Neural cell (in vitro differentiated cells): ENCODE measurements around the gene KIN.

ENCODE experiments used
- EZH2 ChIP-seq: fragments of 200-600, 300-800 bp; shearing (Covaris generic), sonication (generic); IDR thresholded peaks from 2 replicates; pipeline ENCODE4 v1.6.1; 2014; ENCODE audit warnings: antibody characterized with exemption, low read length, borderline replicate concordance, mild to moderate bottlenecking; ENCODE audit not compliant: insufficient read depth, poor library complexity, severe bottlenecking
- TF ChIP-seq, protein P1 (sequence below): fragments of 450-650 bp; IDR thresholded peaks from 2 replicates; pipeline ENCODE4 v1.5.1; 2014; ENCODE audit warnings: antibody characterized with exemption, mild to moderate bottlenecking, moderate library complexity; ENCODE audit not compliant: poor library complexity, severe bottlenecking

DNA sequence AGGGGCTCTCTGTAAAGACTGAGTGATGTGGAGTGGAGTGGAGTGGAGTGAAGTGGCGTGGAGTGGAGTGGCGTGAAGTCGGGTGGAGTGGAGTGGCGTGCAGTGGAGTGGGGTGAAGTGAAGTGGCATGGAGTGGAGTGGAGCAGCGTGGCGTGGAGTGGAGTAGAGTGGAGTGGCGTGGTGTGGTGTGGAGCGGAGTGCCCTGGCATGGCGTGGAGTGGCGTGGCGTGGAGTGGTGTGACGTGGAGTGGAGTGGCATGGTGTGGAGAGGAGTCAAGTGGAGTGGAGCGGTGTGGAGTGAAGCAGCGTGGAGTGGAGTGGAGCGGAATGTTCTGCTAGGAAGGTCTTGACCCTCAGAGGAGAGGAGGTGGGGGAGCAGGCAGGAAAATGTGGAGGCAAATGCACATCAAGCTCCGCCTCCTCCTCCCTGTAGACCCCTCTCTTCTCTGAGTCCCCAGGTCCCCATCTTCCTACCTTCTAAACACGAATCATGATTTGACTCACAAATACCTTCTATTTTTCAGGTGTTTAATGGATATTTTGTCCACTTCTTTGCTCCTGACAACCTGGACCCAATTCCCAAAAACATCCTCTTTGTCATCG is 64.8 kb downstream of the KIN start:
- TF ChIP-seq, protein P1, sequence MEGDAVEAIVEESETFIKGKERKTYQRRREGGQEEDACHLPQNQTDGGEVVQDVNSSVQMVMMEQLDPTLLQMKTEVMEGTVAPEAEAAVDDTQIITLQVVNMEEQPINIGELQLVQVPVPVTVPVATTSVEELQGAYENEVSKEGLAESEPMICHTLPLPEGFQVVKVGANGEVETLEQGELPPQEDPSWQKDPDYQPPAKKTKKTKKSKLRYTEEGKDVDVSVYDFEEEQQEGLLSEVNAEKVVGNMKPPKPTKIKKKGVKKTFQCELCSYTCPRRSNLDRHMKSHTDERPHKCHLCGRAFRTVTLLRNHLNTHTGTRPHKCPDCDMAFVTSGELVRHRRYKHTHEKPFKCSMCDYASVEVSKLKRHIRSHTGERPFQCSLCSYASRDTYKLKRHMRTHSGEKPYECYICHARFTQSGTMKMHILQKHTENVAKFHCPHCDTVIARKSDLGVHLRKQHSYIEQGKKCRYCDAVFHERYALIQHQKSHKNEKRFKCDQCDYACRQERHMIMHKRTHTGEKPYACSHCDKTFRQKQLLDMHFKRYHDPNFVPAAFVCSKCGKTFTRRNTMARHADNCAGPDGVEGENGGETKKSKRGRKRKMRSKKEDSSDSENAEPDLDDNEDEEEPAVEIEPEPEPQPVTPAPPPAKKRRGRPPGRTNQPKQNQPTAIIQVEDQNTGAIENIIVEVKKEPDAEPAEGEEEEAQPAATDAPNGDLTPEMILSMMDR = no peak
- no peak for TF ChIP-seq EZH2
